GM19438 (cell line): ENCODE data around the gene AMDHD2.

Experiments used
- ATAC-seq: cut with Tn5 transposase; IDR thresholded peaks from one replicate; pipeline ENCODE4 v1.9.1; 2021; ENCODE audit warnings: low read depth; ENCODE audit not compliant: unreplicated experiment

The AMDHD2 gene

DNA sequence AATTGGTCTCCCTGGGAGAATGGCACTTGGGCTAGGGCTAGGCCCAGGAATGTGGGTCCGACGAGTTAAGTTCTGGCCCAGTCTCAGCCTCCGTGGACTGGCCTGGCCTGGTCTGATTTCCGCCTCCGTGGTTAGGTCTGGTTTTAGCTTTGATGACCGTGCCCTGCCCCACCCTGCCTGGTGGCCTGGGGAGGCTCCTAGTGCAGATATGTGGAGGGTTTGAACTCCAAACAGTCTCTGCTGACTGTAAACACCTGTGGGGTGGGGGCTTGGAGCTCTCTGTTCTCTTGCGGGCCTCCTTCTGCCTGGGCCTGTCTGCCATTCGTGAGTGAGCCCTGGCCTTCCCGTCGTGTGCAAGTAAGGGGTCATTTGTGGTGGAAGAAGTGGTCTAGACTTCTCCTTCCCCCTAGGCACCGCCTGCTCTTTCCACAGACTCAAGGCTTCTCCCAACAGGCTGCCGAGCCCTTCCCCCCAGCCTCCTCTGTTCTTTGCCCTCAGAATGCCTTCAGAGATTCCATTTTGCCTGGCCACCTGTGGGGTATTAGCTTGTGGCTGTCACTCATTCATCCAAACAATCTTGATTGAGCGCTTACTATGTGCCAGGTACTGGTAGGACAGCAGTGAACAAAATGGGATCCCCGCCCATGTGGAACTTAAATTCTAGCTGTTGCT lies 4.9 kb upstream of the AMDHD2 start:
- ATAC-seq, result no peak

DNA sequence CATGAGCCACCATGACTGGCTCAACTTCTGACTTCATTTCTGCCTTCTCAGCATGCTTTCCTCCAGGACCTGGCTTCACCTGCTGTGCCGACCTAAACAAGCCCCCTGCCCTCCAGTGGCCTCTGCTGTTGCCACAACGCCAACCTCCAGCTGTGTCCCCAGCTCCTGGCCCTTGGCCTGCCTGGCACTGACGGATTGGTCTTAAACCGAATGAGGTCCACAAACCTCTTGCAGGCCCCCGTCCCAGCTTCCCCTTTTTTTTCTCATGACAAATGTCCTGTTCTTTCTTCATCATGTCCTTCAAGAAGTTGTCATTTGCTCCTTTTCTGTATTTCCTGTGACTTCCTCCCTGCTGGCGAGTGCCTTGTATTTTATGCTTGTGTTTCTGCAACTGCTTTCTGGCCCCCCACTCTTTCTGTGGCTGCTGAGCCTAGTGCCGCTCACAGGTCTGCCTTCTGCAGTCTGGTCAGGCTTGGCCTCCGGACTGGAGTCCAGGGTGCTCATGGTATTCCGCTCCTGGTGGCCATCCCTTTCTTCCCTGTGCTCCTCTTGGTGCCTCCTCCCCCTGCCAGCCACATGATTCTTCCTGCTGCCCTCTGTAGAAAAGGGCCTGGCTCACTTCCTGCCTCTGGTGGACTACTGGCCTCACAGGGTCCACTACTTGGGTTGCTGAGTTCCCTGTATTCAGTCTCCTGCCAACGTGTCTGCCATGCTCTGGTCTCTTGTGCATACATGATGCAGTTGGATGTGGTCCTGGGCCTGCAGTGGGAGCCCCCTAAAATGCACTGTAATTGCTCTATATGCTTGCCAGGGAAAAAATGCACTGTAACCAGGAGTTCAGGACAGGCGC lies 3.6 kb upstream of the AMDHD2 start:
- ATAC-seq, result no peak

- no peak for ATAC-seq
Observed at GRCh38 chr16:2517954-2518605, 2.1 kb upstream of the AMDHD2 start.

GRCh38 chr16:2518823-2519710 lies 1.1 kb upstream of the AMDHD2 start:
- ATAC-seq, result no peak

- ATAC-seq, result no peak
Observed at GRCh38 chr16:2519711-2520080, 475 bp upstream of the AMDHD2 start.

GRCh38 chr16:2520784-2521531 lies 787 bp downstream of the AMDHD2 start:
- no peak for ATAC-seq

DNA sequence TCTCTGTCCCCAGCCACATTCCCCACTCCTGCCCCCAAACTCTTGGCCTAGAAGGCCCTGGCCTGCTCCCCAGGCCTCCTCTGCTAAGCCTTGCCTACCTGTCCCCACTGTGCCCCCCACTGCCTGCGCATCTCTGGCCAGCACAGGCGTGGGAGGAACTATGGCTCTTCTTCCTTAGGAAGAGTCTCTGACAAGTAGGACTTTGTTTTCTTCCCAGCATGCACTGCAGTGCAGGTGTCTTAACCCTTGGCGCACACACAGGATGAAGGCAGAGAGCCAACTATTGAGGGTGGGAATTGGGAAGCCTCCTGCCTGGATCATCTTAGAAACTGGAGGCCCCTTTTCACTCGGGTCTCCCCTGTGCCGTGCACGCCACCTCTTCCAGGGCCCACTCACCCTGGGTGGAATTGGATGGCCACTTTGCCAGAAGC lies 3.6 kb downstream of the AMDHD2 start:
- ATAC-seq, result no peak

DNA sequence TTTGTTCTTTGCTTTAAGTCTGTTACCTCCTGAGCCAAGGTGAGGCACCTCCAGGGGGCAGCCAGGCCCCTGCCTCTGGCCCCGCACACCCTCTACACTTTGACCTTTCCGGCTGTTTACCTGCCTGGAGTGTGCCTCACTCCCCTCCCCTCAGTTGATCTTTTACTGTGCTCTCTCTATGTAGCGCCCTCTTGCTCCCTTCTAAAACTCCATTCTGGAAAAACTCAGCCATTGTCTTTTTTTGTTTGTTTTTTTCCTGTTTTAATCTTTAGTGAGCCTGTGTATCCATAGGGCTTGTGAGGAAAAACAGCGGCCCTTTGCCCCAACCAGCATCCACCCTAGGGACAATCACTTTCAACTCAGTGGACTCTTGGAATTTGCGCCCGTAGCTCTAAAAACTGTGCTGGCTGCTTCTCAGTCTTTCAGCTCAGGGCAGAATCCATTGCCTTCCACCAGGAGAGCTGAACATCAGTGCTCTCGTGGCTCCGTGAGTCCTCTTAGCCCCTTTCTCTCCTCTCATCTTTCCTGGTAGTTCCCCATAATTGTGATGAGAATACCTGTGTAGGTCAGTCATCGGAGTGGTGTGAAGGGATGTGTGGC lies 4.3 kb downstream of the AMDHD2 start:
- no peak for ATAC-seq

GRCh38 chr16:2526135-2526534 lies 6.0 kb downstream of the AMDHD2 start:
- no peak for ATAC-seq

DNA sequence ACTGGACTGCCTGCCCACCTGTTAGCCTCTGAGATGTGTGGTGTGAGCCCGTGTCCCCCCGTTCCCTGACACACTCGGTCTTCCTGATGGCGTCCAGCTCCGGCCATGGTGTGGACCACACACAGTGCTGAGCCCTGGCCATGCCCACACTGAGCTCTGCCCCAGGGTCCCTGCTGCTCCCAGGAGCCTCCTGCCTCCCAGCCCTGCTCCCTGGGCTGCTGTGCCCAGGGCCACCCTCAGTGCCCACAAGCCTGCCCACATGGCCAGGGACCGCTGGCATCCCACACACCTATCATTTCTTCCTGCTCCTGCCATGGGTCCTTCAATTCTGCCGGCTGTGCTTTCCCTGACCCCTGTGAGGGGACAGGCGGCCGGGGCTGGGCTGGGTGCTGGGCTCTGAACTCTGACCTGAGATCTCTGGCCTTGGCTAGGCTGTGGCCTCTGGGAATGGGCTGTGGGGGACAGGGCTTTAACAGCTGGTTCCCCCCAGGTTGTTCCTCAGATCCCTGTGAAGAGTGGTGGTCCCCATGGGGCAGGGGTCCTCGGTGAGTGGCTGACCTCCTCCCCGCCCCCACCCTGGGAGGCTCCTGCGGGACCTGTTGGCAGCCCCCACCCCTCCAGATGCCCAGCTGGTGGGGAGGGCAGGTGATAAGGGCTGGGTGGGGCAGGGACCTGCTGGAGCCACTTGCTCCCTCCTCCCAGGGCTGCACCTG lies 7.1 kb downstream of the AMDHD2 start:
- ATAC-seq, result no peak

GRCh38 chr16:2527784-2528100 lies 7.6 kb downstream of the AMDHD2 start:
- ATAC-seq, result no peak

GRCh38 chr16:2528161-2529060 lies 8.2 kb downstream of the AMDHD2 start:
- ATAC-seq, result no peak

GRCh38 chr16:2529061-2529931 lies 9.1 kb downstream of the AMDHD2 start:
- ATAC-seq, result no peak

GRCh38 chr16:2529961-2530628 lies 9.9 kb downstream of the AMDHD2 start:
- ATAC-seq, result no peak

DNA sequence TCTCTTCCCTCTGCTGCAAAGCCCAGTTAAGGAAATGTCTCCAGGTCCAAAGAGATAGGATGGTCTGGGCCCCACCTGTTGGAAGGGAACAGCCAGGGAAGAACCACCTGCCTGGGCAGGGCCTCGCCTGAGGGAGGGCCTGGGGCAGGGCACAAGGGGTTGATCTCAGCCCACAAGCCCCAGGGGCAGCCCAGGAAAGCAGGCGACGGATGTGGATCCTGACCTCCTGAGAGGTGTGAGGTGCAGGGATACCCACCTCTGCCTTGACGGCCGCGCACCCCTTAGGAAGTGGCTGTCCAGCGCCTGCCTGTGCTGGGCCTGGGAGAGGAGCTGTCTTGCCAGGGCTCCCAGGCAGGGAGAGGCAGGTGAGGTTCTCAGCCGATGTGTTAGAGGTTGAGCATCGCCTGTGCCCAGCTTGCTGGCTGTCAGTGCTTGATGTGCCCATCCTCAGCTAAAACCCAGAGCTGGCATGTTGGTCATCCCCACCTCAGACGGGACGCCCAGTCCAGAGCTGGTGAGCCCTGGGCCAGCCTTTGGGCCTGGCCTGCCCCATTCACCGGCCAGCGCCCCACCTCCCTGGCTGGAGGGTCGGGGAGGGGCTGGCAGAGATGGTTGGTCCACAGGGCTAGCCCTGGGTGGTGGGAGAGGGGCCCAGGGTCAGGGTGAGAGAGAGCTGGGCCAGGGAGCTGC lies 10.6 kb downstream of the AMDHD2 start:
- no peak for ATAC-seq

DNA sequence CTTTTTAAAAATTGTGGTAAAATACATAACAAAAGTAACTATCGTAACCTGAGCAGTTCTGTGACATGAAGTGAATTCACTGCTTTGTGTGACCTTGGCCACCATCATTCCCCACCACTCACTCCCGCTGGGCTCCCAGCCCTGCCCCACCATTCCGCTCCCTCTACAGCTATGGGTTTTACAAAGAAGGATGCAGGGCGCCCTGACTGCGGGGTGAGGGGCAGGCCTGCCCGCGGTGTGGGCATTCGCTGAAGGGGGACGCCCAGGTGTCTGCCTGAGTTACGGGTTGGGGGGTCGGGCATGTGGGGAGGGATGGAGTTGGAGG lies 11.2 kb downstream of the AMDHD2 start, which contains the start of gene CEMP1:
Gene CEMP1 (minus strand): TSS at position 38 of the 325 bp plus-strand sequence. CDS start 335 bp downstream, outside the sequence.
- no peak for ATAC-seq
